Stimulated activated naive CD4-positive, alpha-beta T cell treated with Interleukin-2 at 50 U/mL for 16 hours (primary cell): ENCODE results near the gene PPARG.
"Not testable (repeated sequence)": the region's sequence is repeated elsewhere in the genome, so short reads cannot be mapped to it uniquely, and the experiment has no call there.

Source experiments
- DNase-seq: peaks from one replicate; lab custom pipeline; 2025; lab: John Stamatoyannopoulos, UW

Gene PPARG

DNA sequence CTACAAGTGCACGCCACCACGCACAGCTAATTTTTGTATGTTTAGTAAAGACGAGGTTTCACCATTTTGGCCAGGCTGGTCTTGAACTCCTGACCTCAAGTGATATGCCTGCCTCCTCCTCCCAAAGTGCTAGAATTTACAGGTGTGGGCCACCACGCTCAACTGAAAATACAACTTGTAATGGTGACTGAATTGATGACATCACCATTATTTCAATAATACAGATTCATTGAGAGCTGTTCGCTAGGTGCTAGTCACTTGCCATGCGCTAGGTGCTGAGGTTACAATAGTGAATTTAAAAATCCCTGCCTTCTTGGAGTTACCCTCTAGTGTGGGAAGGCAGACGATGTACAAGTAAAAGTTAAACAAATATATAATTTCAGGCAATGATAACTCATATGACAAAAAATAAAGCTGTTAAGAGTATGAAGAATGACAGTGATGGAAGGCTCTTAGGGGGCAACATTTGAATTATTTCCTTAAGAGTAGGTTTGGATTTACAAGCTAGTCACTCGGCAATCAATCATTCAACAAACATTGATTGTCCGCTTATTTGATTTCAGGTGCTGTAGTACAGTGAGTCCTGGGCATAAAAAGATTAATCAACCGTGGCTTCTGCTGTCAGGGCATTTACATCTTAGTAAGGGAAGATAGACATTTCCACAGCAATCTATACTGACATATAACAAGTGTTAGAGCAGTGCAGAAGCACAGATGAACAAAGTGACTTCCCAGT is 9.1 kb upstream of the PPARG start:
- no peak for DNase-seq

- DNase-seq: no peak
Measured at GRCh38 chr3:12280357-12280806, 8.5 kb upstream of the PPARG start.

DNA sequence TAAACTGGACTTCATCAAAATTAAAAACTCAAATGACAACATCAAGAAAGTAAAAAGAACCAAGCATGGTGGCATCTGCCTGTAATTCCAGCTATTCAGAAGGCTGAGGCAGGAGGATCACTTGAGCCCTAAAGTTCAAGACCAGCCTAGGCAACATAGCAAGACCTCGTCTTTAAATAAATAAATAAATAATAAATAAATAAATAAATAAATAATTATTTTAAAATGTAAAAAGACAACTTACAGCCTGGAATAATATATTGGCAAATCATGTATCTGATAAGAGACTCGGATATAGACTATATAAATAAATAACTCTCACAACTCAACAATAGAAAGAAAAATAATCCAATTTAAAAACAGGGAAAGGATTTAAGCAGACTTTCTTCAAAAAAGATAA is 4.3 kb upstream of the PPARG start:
- no peak for DNase-seq

DNA sequence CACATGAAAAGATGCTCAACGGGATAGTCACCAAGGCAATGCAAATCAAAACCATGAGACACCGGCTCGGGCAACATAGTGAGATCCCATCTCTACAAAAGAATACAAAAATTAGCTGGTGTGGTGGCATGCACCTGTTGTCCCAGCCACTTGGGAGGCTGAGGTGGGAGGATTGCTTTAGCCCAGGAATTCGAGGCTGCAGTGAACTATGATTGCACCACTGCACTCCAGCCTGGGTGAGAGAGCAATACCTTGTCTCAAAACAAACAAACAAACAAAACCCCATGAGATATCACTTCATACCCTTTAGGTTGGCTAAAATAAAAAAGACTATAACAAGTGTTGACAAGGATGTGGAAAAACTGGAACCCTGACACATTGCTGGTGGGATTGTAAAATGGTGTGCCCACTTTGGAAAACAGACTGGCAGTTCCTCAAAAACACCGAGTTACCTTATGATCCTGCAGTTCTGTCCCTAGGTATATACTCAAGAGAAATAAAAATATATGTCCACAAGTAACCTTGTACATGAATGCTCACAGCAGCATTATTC is 3.8 kb upstream of the PPARG start:
- no peak for DNase-seq

DNA sequence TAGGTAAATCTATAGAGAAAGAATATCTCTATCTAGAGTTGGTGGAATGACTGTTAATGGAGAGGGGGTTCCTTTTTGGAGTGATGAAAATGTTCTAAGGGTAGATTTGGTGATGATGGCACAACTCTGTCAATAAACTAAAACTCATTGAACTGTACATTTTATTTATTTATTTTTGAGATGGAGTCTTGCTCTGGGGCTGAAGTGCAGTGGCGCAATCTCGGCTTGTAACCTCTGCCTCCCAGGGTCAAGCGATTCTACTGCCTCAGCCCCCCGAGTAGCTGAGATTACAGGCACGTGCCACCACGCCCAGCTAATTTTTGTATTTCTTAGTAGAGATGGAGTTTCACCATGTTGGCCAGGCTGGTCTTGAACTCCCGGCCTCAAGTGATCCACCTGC is 3.1 kb upstream of the PPARG start:
- DNase-seq: not testable (repeated sequence)

GRCh38 chr3:12286504-12286903 is 2.4 kb upstream of the PPARG start:
- no peak for DNase-seq

- no peak for DNase-seq
Measured at GRCh38 chr3:12286927-12287726, 1.7 kb upstream of the PPARG start.

GRCh38 chr3:12287727-12288181 is 1.1 kb upstream of the PPARG start:
- DNase-seq: no peak

- no peak for DNase-seq
Measured at GRCh38 chr3:12289524-12289923, 654 bp downstream of the PPARG start.

DNA sequence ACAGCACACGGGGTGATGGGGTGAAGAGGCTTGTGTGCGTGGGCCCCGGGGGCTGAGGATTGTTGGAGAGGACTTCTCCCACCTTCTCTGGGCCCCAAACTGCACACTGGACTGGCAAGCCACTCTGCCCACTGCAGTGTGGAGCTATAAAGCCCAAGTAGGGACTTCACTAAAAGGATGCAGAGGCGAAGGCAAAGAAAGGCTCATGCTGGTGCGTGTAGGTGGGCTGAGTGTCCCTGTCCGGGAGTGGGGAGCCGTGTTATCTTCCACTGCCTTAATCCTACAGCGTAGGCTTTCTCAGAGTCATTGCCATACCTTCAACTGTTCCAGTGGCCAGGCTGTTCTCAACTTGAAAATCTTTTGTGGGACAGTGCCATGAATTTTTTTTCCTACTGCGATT is 3.9 kb downstream of the PPARG start:
- no peak for DNase-seq

DNA sequence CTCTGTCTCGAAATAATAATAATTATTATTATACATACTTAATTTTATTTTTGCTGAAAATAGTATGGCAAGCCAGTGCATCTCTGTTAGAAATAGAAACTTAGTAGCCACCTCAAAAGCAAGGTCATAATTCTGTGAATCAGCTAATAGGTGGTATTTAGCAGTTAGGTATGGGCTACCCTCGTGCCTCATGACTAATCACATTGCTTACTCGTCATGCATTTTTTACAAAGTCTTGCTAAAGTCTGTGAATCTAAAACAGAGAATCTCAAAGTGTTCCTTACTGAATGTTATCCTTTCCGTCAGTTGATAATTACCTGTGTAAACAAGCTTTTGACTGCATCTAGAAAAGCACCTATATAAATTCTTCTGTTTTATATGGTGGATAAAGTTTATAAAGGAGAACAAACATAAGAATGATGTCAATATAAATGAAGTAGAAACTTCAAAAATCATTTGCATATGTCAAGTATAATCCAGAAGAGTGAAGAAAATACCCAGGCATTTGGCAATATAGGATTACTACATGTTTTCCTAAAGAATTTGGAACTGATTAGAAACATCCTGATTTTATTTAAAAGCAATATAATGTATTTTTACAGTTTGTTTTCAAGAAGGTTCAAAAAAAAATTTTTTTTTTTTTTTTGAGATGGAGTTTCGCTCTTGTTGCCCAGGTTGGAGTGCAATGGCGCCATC is 6.2 kb downstream of the PPARG start:
- no peak for DNase-seq

- no peak for DNase-seq
Measured at GRCh38 chr3:12296511-12296910, 7.6 kb downstream of the PPARG start.

DNA sequence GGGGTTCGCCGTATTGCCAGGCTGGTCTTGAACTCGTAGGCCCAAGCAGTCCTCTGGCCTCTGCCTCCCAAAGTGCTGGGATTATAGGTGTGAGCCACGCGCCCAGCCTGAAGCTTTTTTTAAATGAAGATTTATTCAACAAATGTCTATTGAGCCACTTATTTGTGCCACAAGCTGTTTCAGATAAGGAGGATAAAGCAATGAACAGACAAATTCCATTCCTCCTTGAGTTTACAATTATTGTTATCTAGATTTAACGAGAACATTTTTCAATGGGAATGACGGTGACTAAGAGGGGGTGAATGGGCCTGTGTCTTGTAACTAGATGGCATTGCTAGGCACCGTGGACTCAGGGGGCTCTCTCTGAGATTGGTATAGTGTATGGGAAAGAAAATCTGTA is 10.2 kb downstream of the PPARG start:
- no peak for DNase-seq

DNA sequence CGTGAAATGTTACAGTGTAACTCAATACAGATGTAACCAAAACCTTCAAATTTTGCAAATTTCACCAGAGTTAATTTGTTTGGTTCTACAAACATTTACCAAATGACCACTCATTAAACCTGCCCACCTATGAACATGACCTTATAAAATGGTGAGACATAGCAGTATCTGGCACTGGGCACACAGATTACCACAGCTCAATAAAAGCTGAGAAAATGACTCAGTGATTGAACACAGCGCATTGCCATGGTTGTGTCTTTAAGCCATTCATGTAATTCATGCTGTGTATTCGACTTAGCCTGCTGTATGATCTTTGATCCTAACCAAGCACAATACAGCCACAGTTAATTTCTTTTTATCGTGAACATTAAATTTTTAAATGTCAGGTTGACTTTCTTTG is 11.3 kb downstream of the PPARG start:
- DNase-seq: no peak

GRCh38 chr3:12301031-12301430 is 12.2 kb downstream of the PPARG start:
- DNase-seq: no peak

- no peak for DNase-seq
Measured at GRCh38 chr3:12301513-12301912, 12.6 kb downstream of the PPARG start.

DNA sequence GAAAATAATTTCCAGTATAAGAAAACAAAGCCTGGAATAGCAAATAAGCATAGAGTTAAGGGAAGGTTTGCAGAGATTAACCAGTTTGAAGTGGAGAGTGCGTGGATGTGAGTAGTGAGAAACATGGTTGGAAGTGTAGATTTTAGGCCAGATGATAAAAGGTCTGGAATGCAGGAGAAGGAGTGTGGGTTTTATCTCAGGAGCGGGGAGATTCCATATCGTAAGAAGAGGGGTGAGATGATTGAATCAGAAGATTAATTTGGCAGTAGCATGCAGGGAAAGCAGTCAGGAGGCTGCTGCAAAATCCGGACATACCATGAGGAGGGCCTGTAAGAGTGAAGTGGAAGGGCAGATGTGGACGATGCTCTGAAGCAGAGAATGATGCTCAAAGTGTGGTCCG is 13.7 kb downstream of the PPARG start:
- no peak for DNase-seq

- no peak for DNase-seq
Measured at GRCh38 chr3:12303534-12303933, 14.7 kb downstream of the PPARG start.

DNA sequence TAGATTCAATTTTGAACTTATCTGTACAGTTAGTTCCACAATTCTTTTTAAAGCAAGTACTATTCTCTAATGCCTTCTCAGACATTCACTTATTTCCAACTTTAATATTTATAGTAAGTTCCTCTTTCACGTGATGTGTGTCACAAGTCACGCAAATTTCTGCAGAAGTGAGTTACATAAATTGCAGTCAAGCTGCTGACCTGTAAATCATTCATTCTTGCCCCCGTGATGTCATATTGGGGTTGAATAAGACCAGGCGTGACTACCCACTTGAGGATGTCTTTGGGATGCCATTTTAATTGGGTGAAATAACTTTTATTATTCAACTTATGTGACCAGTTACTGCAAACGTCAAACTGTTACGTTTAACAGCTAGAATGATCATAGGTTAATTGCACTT is 15.1 kb downstream of the PPARG start:
- no peak for DNase-seq

GRCh38 chr3:12307136-12307535 is 18.3 kb downstream of the PPARG start:
- DNase-seq: no peak

DNA sequence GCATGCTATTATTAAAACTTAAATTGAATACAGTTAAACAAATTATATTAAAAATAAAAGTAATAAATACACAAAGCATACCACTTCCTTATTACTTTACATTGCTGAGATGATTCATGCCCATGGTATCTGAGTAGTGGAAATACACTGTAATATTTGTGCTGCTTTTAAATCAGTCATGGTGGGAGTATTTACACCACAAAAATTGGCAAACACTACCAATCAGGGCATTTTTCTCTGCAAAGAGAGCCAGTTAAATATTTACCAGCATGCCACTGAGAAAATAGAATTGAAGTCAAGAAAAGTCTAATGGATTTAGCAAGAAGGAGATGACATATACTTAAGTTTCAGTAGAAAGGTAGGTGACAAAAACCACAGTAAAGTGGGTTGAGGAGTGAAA is 19.6 kb downstream of the PPARG start:
- no peak for DNase-seq

- no peak for DNase-seq
Measured at GRCh38 chr3:12309716-12310115, 20.8 kb downstream of the PPARG start.

GRCh38 chr3:12312010-12312409 is 23.1 kb downstream of the PPARG start:
- DNase-seq: no peak
